HepG2 (cell line): ENCODE data around the gene GSTK1. TPM values are rescaled to one million over a fixed set of nuclear protein-coding genes. Genes with fewer than 3 reads are reported as not detected.
A peak's percentile ranks its signal among the peaks of the same experiment; 100 is the strongest.

Experiments used
- ARNTL ChIP-seq: sonication (generic); formaldehyde crosslinking; IDR thresholded peaks from 2 replicates; pipeline ENCODE4 v1.4.0; 2020; ENCODE audit warnings: mild to moderate bottlenecking, missing genetic modification reagents
- BHLHE40 ChIP-seq: IDR thresholded peaks from 2 replicates; pipeline ENCODE4 v1.6.1; 2011; ENCODE audit warnings: low read length, improper control_type of control experiment
- ELF4 ChIP-seq: sonication (generic); formaldehyde crosslinking; IDR thresholded peaks from 2 replicates; pipeline ENCODE4 v1.5.0; 2020; ENCODE audit warnings: missing genetic modification reagents, mild to moderate bottlenecking, moderate library complexity, borderline replicate concordance
- FLYWCH1 ChIP-seq: sonication (generic); formaldehyde crosslinking; IDR thresholded peaks from 2 replicates; pipeline ENCODE4 v1.8.1; 2023; ENCODE audit warnings: mild to moderate bottlenecking, missing genetic modification reagents
- GRHL1 ChIP-seq: sonication (generic); formaldehyde crosslinking; conservative IDR thresholded peaks from 2 replicates; pipeline ENCODE4 v1.8.0; 2022; ENCODE audit warnings: missing genetic modification reagents
- HIVEP1 ChIP-seq: sonication (generic); formaldehyde crosslinking; IDR thresholded peaks from 2 replicates; pipeline ENCODE4 v1.4.0; 2020; ENCODE audit warnings: mild to moderate bottlenecking, missing genetic modification reagents
- HOXD1 ChIP-seq: sonication (generic); formaldehyde crosslinking; IDR thresholded peaks from 2 replicates; pipeline ENCODE4 v1.5.0; 2020; ENCODE audit warnings: missing genetic modification reagents
- KLF15 ChIP-seq: sonication (generic); formaldehyde crosslinking; IDR thresholded peaks from 2 replicates; pipeline ENCODE4 v1.8.1; 2023; ENCODE audit warnings: borderline replicate concordance, mild to moderate bottlenecking, inconsistent platforms, missing genetic modification reagents, mixed read lengths
- MED13 ChIP-seq: sonication (generic); formaldehyde crosslinking; IDR thresholded peaks from 2 replicates; pipeline ENCODE4 v1.5.0; 2020; ENCODE audit warnings: missing genetic modification reagents
- NCOR1 ChIP-seq: fragments of 200-600 bp; sonication (generic); IDR thresholded peaks from 2 replicates; pipeline ENCODE4 v1.7.0; 2017; ENCODE audit warnings: antibody characterized with exemption, low read length, borderline replicate concordance
- NR3C1 ChIP-seq: sonication (generic); formaldehyde crosslinking; IDR thresholded peaks from 2 replicates; pipeline ENCODE4 v1.4.0; 2020; ENCODE audit warnings: missing genetic modification reagents
- PRMT3 ChIP-seq: sonication (generic); formaldehyde crosslinking; IDR thresholded peaks from 2 replicates; pipeline ENCODE4 v1.8.1; 2022; ENCODE audit warnings: low read depth, mild to moderate bottlenecking, moderate library complexity, missing genetic modification reagents, borderline replicate concordance
- RFXANK ChIP-seq: IDR thresholded peaks from 2 replicates; pipeline ENCODE4 v1.6.1; 2016
- RORA ChIP-seq: sonication (generic); formaldehyde crosslinking; IDR thresholded peaks from 2 replicates; pipeline ENCODE4 v1.5.0; 2020; ENCODE audit warnings: mild to moderate bottlenecking, missing genetic modification reagents, moderate library complexity
- SIX4 ChIP-seq: sonication (generic); formaldehyde crosslinking; IDR thresholded peaks from 2 replicates; pipeline ENCODE4 v1.4.0; 2020; ENCODE audit warnings: missing genetic modification reagents
- SRSF4 ChIP-seq: fragments of 200-400 bp; formaldehyde crosslinking; IDR thresholded peaks from one replicate; pipeline ENCODE4 v1.6.1; 2018; ENCODE audit warnings: mild to moderate bottlenecking, low read depth, low read length, moderate library complexity; ENCODE audit not compliant: poor library complexity, severe bottlenecking
- ZBTB21 ChIP-seq: sonication (generic); formaldehyde crosslinking; IDR thresholded peaks from 2 replicates; pipeline ENCODE4 v1.4.0; 2020; ENCODE audit warnings: missing genetic modification reagents
- ZC3H4 ChIP-seq: sonication (generic); formaldehyde crosslinking; IDR thresholded peaks from 2 replicates; pipeline ENCODE4 v1.4.0; 2020; ENCODE audit warnings: missing genetic modification reagents, borderline replicate concordance
- ZNF234 ChIP-seq: sonication (generic); formaldehyde crosslinking; conservative IDR thresholded peaks from 2 replicates; pipeline ENCODE4 v1.5.1; 2020; ENCODE audit warnings: mild to moderate bottlenecking, missing genetic modification reagents
- ZNF33B ChIP-seq: sonication (generic); formaldehyde crosslinking; IDR thresholded peaks from 2 replicates; pipeline ENCODE4 v1.5.1; 2020; ENCODE audit warnings: mild to moderate bottlenecking, missing genetic modification reagents
- ZNF468 ChIP-seq: sonication (generic); formaldehyde crosslinking; IDR thresholded peaks from 2 replicates; pipeline ENCODE4 v1.8.0; 2022; ENCODE audit warnings: mild to moderate bottlenecking, moderate library complexity, missing genetic modification reagents
- ZSCAN12 ChIP-seq: sonication (generic); formaldehyde crosslinking; IDR thresholded peaks from 2 replicates; pipeline ENCODE4 v1.9.0; 2021; ENCODE audit warnings: mild to moderate bottlenecking, missing genetic modification reagents
- polyA plus RNA-seq, 8 experiments: library from polyadenylated mRNA; depleted of rRNA in 3 of 8; stranded (reverse) in 7 of 8; unstranded in 1 of 8; fragments of >200 nt; fragmentation: Illumina TruSeq in 4 of 8; extraction: Trizol in 4 of 8; gene quantifications; 2 replicates each; pipeline versions ENCODE4 v1.2.1 to v1.2.3, GENCODE V29; 2011 to 2016; ENCODE audit warnings: low read depth in 4 of 8, missing spikeins in 1 of 8, mixed read lengths in 1 of 8; ENCODE audit not compliant: insufficient read depth in 1 of 8
- total RNA-seq, 5 experiments: library from RNA; depleted of rRNA; stranded (reverse); fragments of >200 nt; fragmentation: Illumina TruSeq; extraction: Trizol; gene quantifications; 2 replicates each; pipeline ENCODE4 v1.2.3, GENCODE V29; 2016; ENCODE audit warnings: low read depth in 1 of 5
- TF ChIP-seq, protein P1 (sequence below): fragments of 450-650 bp; IDR thresholded peaks from 2 replicates; pipeline ENCODE4 v1.6.1; 2017
- TF ChIP-seq, protein P2 (sequence below): sonication (generic); formaldehyde crosslinking; IDR thresholded peaks from 2 replicates; pipeline ENCODE4 v1.4.0; 2020; ENCODE audit warnings: missing genetic modification reagents, borderline replicate concordance
- TF ChIP-seq, protein P3 (sequence below): sonication (generic); formaldehyde crosslinking; IDR thresholded peaks from 2 replicates; pipeline ENCODE4 v1.8.0; 2022; ENCODE audit warnings: mild to moderate bottlenecking, missing genetic modification reagents, borderline replicate concordance

GSTK1 gene
- total and polyA plus RNA-seq, 2 of the 13 experiments (the other 11 are each of a cell fraction or from before 2014, with no cell fraction given): 64.6 to 92.1 TPM

GRCh38 chr7:143287935-143288826 lies 24.9 kb downstream of the GSTK1 start, which contains the start of gene CASP2 (continued):
- TF ChIP-seq ZC3H4 (CRISPR knock-in tag): no peak
- TF ChIP-seq KLF15: no peak
- no peak for TF ChIP-seq FLYWCH1 (CRISPR knock-in tag)
- TF ChIP-seq RFXANK (CRISPR knock-in tag): no peak
- TF ChIP-seq NR3C1 (CRISPR knock-in tag): no peak
- 0 out of 2 replicates have a peak, but pooled peaks have one; percentile 41 for TF ChIP-seq HIVEP1 (CRISPR knock-in tag)
- no peak for TF ChIP-seq RORA
- TF ChIP-seq, protein P1, sequence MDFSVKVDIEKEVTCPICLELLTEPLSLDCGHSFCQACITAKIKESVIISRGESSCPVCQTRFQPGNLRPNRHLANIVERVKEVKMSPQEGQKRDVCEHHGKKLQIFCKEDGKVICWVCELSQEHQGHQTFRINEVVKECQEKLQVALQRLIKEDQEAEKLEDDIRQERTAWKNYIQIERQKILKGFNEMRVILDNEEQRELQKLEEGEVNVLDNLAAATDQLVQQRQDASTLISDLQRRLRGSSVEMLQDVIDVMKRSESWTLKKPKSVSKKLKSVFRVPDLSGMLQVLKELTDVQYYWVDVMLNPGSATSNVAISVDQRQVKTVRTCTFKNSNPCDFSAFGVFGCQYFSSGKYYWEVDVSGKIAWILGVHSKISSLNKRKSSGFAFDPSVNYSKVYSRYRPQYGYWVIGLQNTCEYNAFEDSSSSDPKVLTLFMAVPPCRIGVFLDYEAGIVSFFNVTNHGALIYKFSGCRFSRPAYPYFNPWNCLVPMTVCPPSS: no peak
- TF ChIP-seq NCOR1: peak; percentile 19; the same call in 1 of the 2 replicates
- TF ChIP-seq BHLHE40: no peak
- no peak for TF ChIP-seq GRHL1 (CRISPR knock-in tag)
- TF ChIP-seq SIX4 (CRISPR knock-in tag): no peak
- TF ChIP-seq ARNTL (CRISPR knock-in tag): no peak
- TF ChIP-seq MED13: no peak
- TF ChIP-seq ZNF33B: no peak
- TF ChIP-seq, protein P2, sequence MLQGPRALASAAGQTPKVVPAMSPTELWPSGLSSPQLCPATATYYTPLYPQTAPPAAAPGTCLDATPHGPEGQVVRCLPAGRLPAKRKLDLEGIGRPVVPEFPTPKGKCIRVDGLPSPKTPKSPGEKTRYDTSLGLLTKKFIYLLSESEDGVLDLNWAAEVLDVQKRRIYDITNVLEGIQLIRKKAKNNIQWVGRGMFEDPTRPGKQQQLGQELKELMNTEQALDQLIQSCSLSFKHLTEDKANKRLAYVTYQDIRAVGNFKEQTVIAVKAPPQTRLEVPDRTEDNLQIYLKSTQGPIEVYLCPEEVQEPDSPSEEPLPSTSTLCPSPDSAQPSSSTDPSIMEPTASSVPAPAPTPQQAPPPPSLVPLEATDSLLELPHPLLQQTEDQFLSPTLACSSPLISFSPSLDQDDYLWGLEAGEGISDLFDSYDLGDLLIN (CRISPR knock-in tag): no peak
- TF ChIP-seq, protein P3, sequence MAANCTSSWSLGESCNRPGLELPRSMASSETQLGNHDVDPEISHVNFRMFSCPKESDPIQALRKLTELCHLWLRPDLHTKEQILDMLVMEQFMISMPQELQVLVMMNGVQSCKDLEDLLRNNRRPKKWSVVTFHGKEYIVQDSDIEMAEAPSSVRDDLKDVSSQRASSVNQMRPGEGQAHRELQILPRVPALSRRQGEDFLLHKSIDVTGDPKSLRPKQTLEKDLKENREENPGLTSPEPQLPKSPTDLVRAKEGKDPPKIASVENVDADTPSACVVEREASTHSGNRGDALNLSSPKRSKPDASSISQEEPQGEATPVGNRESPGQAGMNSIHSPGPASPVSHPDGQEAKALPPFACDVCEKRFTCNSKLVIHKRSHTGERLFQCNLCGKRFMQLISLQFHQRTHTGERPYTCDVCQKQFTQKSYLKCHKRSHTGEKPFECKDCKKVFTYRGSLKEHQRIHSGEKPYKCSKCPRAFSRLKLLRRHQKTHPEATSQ (CRISPR knock-in tag): 0 out of 2 replicates have a peak, but pooled peaks have one; percentile 43
- no peak for TF ChIP-seq ZNF468 (CRISPR knock-in tag)
- TF ChIP-seq ELF4 (CRISPR knock-in tag): no peak; the same call in 1 of the 2 replicates
- TF ChIP-seq ZNF234 (CRISPR knock-in tag): no peak
- TF ChIP-seq SRSF4: no peak
- TF ChIP-seq ZBTB21 (CRISPR knock-in tag): no peak; the same call in 1 of the 2 replicates
- TF ChIP-seq ZSCAN12: no peak
- TF ChIP-seq PRMT3: no peak
- no peak for TF ChIP-seq HOXD1 (CRISPR knock-in tag)
